T-cell (primary cell): ENCODE data around the gene COL23A1. TPM values are rescaled to one million over a fixed set of nuclear protein-coding genes. Genes with fewer than 3 reads are reported as not detected.
"Not testable (repeated sequence)": the region's sequence is repeated elsewhere in the genome, so short reads cannot be mapped to it uniquely, and the experiment has no call there.

Experiments
- ATAC-seq, 4 experiments: fragments of 200-7000 bp in 3 of 4; fragments of 150-1000 bp in 1 of 4; cut with Tn5 transposase; replicated peaks in 1 of 4; 1 replicate in 3 of 4; 2 replicates in 1 of 4; pipeline ENCODE4 v1.10.0; 2021; ENCODE audit warnings: moderate library complexity in 3 of 4, mild to moderate bottlenecking in 2 of 4, moderate number of reproducible peaks in 1 of 4
- CTCF ChIA-PET, 2 donors: fragments of 300-600 bp; sonication (Branson Sonifier 250); formaldehyde crosslinking; loops; one replicate each; lab custom pipeline; 2022; ENCODE audit warnings: antibody characterized with exemption in 2 of 2; lab: Charles Lee
- POLR2A ChIA-PET, 2 donors: fragments of 300-600 bp; sonication (Branson Sonifier 250); formaldehyde crosslinking; loops; one replicate each; lab custom pipeline; 2022; ENCODE audit warnings: antibody characterized with exemption in 2 of 2; lab: Charles Lee
- DNase-seq, 35 experiments: peaks; one replicate each; pipeline versions ENCODE4 v3.0.0 to v3.0.0-alpha.2; 2013 to 2023
- H3K27ac ChIP-seq: one replicate; pipeline ENCODE4 v1.5.1; 2013; ENCODE audit warnings: low read length
- H3K27me3 ChIP-seq, 2 experiments: replicated peaks in 1 of 2; 1 replicate in 1 of 2; 2 replicates in 1 of 2; pipeline versions ENCODE4 v1.6.1 to v1.7.0; 2013; ENCODE audit warnings: low read length in 1 of 2, mixed read lengths in 1 of 2; ENCODE audit not compliant: control insufficient read depth in 2 of 2, insufficient read depth in 2 of 2; ENCODE audit errors: extremely low read depth in 1 of 2
- H3K36me3 ChIP-seq, 2 donors: 1 replicate in 1 of 2; 2 replicates in 1 of 2; pipeline versions ENCODE4 v1.6.1 to v1.7.0; 2013; ENCODE audit warnings: low read length in 1 of 2; ENCODE audit not compliant: control insufficient read depth in 2 of 2, insufficient read depth in 1 of 2; ENCODE audit errors: extremely low read depth in 1 of 2
- H3K4me1 ChIP-seq, 2 experiments: 1 replicate in 1 of 2; 2 replicates in 1 of 2; pipeline versions ENCODE4 v1.6.1 to v1.7.0; 2013; ENCODE audit warnings: low read length in 2 of 2, mixed read lengths in 1 of 2; ENCODE audit not compliant: insufficient read depth in 2 of 2, control insufficient read depth in 1 of 2; ENCODE audit errors: extremely low read depth in 1 of 2
- H3K4me3 ChIP-seq, 2 donors: 1 replicate in 1 of 2; 2 replicates in 1 of 2; pipeline versions ENCODE4 v1.5.1 to v1.7.0; 2013; ENCODE audit warnings: mild to moderate bottlenecking in 2 of 2, low read length in 1 of 2, moderate library complexity in 1 of 2; ENCODE audit not compliant: control insufficient read depth in 1 of 2; ENCODE audit errors: extremely low read depth in 1 of 2
- H3K9me3 ChIP-seq: 2 replicates; pipeline ENCODE4 v1.7.0; 2013
- H3K27ac Mint-ChIP-seq, 2 donors: one replicate each; pipeline ENCODE4 v1.8.0; 2020 to 2021; ENCODE audit warnings: mild to moderate bottlenecking in 2 of 2, mixed read lengths in 2 of 2
- H3K27me3 Mint-ChIP-seq, 2 donors: one replicate each; pipeline ENCODE4 v1.8.0; 2021 to 2022; ENCODE audit warnings: mixed read lengths in 2 of 2
- H3K36me3 Mint-ChIP-seq: one replicate; pipeline ENCODE4 v1.8.0; 2021; ENCODE audit warnings: mixed read lengths
- H3K4me1 Mint-ChIP-seq, 3 donors: one replicate each; pipeline ENCODE4 v1.8.0; 2020 to 2022; ENCODE audit warnings: mixed read lengths in 3 of 3, mild to moderate bottlenecking in 1 of 3
- H3K4me3 Mint-ChIP-seq, 3 donors: one replicate each; pipeline ENCODE4 v1.8.0; 2020 to 2022; ENCODE audit warnings: mild to moderate bottlenecking in 3 of 3, mixed read lengths in 3 of 3, moderate library complexity in 3 of 3
- H3K9me3 Mint-ChIP-seq, 3 donors: one replicate each; pipeline ENCODE4 v1.8.0; 2020 to 2022; ENCODE audit warnings: mixed read lengths in 3 of 3
- WGBS: methylation state at CpG from one replicate; pipeline ENCODE4 v1.1.5; 2013; ENCODE audit warnings: missing lambda C conversion rate; ENCODE audit not compliant: insufficient coverage; 5-methylcytosine and 5-hydroxymethylcytosine counted together
- total RNA-seq, 35 experiments: library from RNA in 6 of 35; stranded (reverse) in 6 of 35; fragments of 120-200 nt in 1 of 35; gene quantifications; one replicate each; pipeline versions ENCODE4 v1.2.1 to v1.2.4 and lab custom pipeline; 2013 to 2026

Gene COL23A1
- total RNA-seq, 5 donors from 2014 or later (not counting 1 experiment from before 2014, with no cell fraction given): 0.07 to 0.13 TPM; not detected in 3

GRCh38 chr5:178241231-178241663 is 348.9 kb downstream of the COL23A1 start:
- no peak overlapping the region for H3K4me3 ChIP-seq
- peak in 1 of 35 experiments; percentile 31 for DNase-seq
- peaks cover 34 to 50% (median 43%) of the 10 kb centered on the region in 3 donors for H3K4me1 Mint-ChIP-seq
- no peaks in the 10 kb centered on the region for H3K9me3 ChIP-seq
- H3K27ac ChIP-seq: peak overlapping the region; percentile 31
- H3K27me3 Mint-ChIP-seq: no peaks in the 10 kb centered on the region
- peaks cover 11 to 54% of the 10 kb centered on the region in 2 experiments for H3K4me1 ChIP-seq
- H3K27me3 ChIP-seq: no peaks in the 10 kb centered on the region
- no peaks in the 10 kb centered on the region for H3K9me3 Mint-ChIP-seq
- ChIA-PET POLR2A (no interaction called here), CTCF (no interaction called here)
- H3K36me3 ChIP-seq: no peaks in the 10 kb centered on the region
- H3K36me3 Mint-ChIP-seq: no peaks in the 10 kb centered on the region
- H3K27ac Mint-ChIP-seq: peak overlapping the region; percentile 88 to 93
- H3K4me3 Mint-ChIP-seq: peak overlapping the region; percentile 17 to 77 (median 35)
- ATAC-seq: peak; percentile 13 to 51 (median 28)
- 25% methylated on average over 4 of the region's 8 CpGs for WGBS

- Mint-ChIP-seq H3K4me1 (peaks cover 34 to 50% (median 43%) of the 10 kb centered on the region in 3 donors), H3K27me3 (no peaks in the 10 kb centered on the region), H3K4me3 (peak overlapping the region; percentile 35 to 77 (median 39)), H3K9me3 (no peaks in the 10 kb centered on the region), H3K27ac (peak overlapping the region; percentile 88 to 93), H3K36me3 (no peaks in the 10 kb centered on the region)
- DNase-seq: peak in 1 of 35 experiments; percentile 26
- peak in 3 of 4 experiments; percentile 25 to 43 (median 43) for ATAC-seq
- 40% methylated on average over 9 of the region's 9 CpGs for WGBS
- ChIA-PET CTCF (no interaction called here), POLR2A (no interaction called here)
- Histone ChIP-seq H3K4me1 (peaks cover 11 to 59% of the 10 kb centered on the region in 2 experiments), H3K9me3 (no peaks in the 10 kb centered on the region), H3K27ac (peak overlapping the region; percentile 31), H3K36me3 (no peaks in the 10 kb centered on the region), H3K27me3 (no peaks in the 10 kb centered on the region), H3K4me3 (peak overlapping the region in 1 of 2 donors; percentile 26)
Measured at GRCh38 chr5:178240766-178241165, 349.4 kb downstream of the COL23A1 start.

GRCh38 chr5:178240341-178240741 is 349.9 kb downstream of the COL23A1 start:
- H3K9me3 Mint-ChIP-seq: no peaks in the 10 kb centered on the region
- no peaks in the 10 kb centered on the region for H3K36me3 Mint-ChIP-seq
- DNase-seq (peak in 1 of 35 experiments; percentile 20), ATAC-seq (peak in 2 of 4 experiments; percentile 13 to 25)
- ChIA-PET CTCF (no interaction called here), POLR2A (no interaction called here)
- Histone ChIP-seq H3K4me1 (peaks cover 11 to 63% of the 10 kb centered on the region in 2 experiments), H3K27ac (peak overlapping the region; percentile 67), H3K36me3 (no peaks in the 10 kb centered on the region), H3K9me3 (no peaks in the 10 kb centered on the region), H3K27me3 (no peaks in the 10 kb centered on the region), H3K4me3 (peak overlapping the region in 1 of 2 donors; percentile 26)
- no peaks in the 10 kb centered on the region for H3K27me3 Mint-ChIP-seq
- peaks cover 35 to 50% (median 44%) of the 10 kb centered on the region in 3 donors for H3K4me1 Mint-ChIP-seq
- peak overlapping the region; percentile 88 to 93 for H3K27ac Mint-ChIP-seq
- 88% methylated on average over 12 of the region's 19 CpGs for WGBS
- H3K4me3 Mint-ChIP-seq: peak overlapping the region in 2 of 3 donors; percentile 39 to 77

GRCh38 chr5:178239626-178240301 is 350.4 kb downstream of the COL23A1 start:
- H3K9me3 Mint-ChIP-seq, H3K36me3 Mint-ChIP-seq, H3K36me3 ChIP-seq, H3K4me3 ChIP-seq, H3K27me3 ChIP-seq, POLR2A ChIA-PET, H3K9me3 ChIP-seq, H3K27me3 Mint-ChIP-seq: not testable (repeated sequence)
- H3K4me1 Mint-ChIP-seq: peaks cover 41 to 55% (median 49%) of the 10 kb centered on the region in 3 donors
- H3K4me3 Mint-ChIP-seq: peak overlapping the region in 1 of 3 donors; percentile 77
- peaks cover 11 to 69% of the 10 kb centered on the region in 2 experiments for H3K4me1 ChIP-seq
- DNase-seq: peak in 4 of 35 experiments; percentile 18 to 52 (median 30)
- WGBS: 31% methylated on average over 11 of the region's 16 CpGs
- CTCF ChIA-PET: interaction anchor here (0.7 to 1.3 kb wide), 2 partner anchors 11 to 1152 kb away, joined by 3 read pairs; no protein-coding TSS in a partner anchor
- peak overlapping the region; percentile 76 to 80 for H3K27ac Mint-ChIP-seq
- peak in 2 of 4 experiments; percentile 11 to 28 for ATAC-seq
- H3K27ac ChIP-seq: peak overlapping the region; percentile 82

- ChIA-PET CTCF (interaction anchor here (0.6 to 1.3 kb wide), 3 partner anchors 12 to 1822 kb away, joined by 3 read pairs; no protein-coding TSS in a partner anchor), POLR2A (no interaction called here)
- H3K4me1 ChIP-seq: peaks cover 11 to 77% of the 10 kb centered on the region in 2 experiments
- H3K4me1 Mint-ChIP-seq: peaks cover 43 to 60% (median 51%) of the 10 kb centered on the region in 3 donors
- peak overlapping the region; percentile 82 for H3K27ac ChIP-seq
- peak overlapping the region in 1 of 3 donors; percentile 54 for H3K4me3 Mint-ChIP-seq
- peak overlapping the region; percentile 76 to 83 for H3K27ac Mint-ChIP-seq
- no peaks in the 10 kb centered on the region for H3K27me3 Mint-ChIP-seq
- no peaks in the 10 kb centered on the region for H3K9me3 Mint-ChIP-seq
- H3K36me3 ChIP-seq: no peaks in the 10 kb centered on the region
- H3K9me3 ChIP-seq: no peaks in the 10 kb centered on the region
- WGBS: 48% methylated on average over 5 of the region's 17 CpGs
- DNase-seq: peak in 4 of 35 experiments; percentile 7 to 60 (median 24)
- no peaks in the 10 kb centered on the region for H3K27me3 ChIP-seq
- peak in 1 of 4 experiments; percentile 39 for ATAC-seq
- peak overlapping the region in 1 of 2 donors; percentile 4 for H3K4me3 ChIP-seq
- no peaks in the 10 kb centered on the region for H3K36me3 Mint-ChIP-seq
Measured at GRCh38 chr5:178238711-178239592, 351.2 kb downstream of the COL23A1 start.

GRCh38 chr5:178238313-178238635 is 351.9 kb downstream of the COL23A1 start:
- Histone ChIP-seq H3K4me3 (no peak overlapping the region), H3K27me3 (no peaks in the 10 kb centered on the region), H3K9me3 (no peaks in the 10 kb centered on the region), H3K4me1 (peaks cover 11 to 80% of the 10 kb centered on the region in 2 experiments), H3K27ac (peak overlapping the region; percentile 82), H3K36me3 (no peaks in the 10 kb centered on the region)
- Mint-ChIP-seq H3K9me3 (no peaks in the 10 kb centered on the region), H3K4me1 (peaks cover 43 to 62% (median 56%) of the 10 kb centered on the region in 3 donors), H3K27ac (peak overlapping the region; percentile 74 to 76), H3K4me3 (peak overlapping the region in 1 of 3 donors; percentile 54), H3K36me3 (no peaks in the 10 kb centered on the region), H3K27me3 (no peaks in the 10 kb centered on the region)
- POLR2A ChIA-PET: no interaction called here
- ATAC-seq (no peak), DNase-seq (no peak)
- CTCF ChIA-PET: interaction anchor here in 1 of 2 donors (0.6 kb wide), 2 partner anchors 161 to 1821 kb away, joined by 3 read pairs; no protein-coding TSS in a partner anchor
- 100% methylated on average over 2 of the region's 6 CpGs for WGBS
